ENCODE measurements around the gene NECTIN3. TPM values are rescaled to one million over a fixed set of nuclear protein-coding genes. Genes with fewer than 3 reads are reported as not detected.

Gene NECTIN3
- total and polyA plus RNA-seq, 2 experiments from 2014 or later: 16.1 to 22.8 TPM

DNA sequence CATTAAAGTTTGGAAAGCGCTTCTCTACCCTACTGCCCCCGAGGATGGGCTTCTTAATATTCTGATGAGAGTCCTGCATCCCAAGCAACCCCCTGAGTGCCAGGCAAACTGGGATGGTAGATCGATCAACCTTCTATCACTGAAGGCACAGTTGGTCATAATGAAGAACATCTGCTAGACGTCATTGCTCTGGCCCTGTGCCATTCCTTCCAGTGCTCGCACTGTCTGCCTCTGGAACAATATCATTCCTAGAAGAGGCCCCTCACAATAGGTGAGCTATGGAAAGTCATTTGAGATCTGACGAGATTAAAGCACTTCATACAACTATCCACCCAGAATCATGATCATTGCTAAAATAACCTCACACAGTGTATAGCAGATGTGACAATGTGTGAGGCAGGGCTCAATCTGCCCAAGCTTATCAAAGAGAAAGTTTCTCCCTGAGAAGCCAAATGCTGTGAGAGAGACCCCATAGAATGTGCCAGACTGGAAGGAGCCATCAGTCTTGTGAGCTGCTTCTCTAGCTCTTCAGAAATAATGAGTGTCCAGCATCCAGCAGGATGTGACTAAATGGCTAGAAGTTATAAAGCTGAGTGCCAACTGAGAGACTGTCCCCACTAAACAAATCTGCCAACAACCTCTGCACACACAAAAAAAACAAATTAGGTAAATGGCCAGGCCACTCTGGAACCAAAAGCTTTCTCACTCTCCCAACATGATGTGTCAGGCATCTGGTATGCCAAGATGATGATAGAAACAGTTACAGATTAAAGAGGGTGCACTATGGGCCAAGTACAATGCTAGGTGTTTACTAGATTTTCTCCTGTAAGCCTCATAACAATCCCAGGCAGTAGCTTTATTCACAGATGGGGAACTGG, 165.5 kb downstream of the NECTIN3 start:
- Histone ChIP-seq H3K4me3 (no peak overlapping the region), H3K9me3 (ENCODE audit: low read depth) (no peaks in the 10 kb centered on the region)
- DNase-seq (ENCODE audit: low read depth in 1 of 2, low spot score in 1 of 2): no peak

DNA sequence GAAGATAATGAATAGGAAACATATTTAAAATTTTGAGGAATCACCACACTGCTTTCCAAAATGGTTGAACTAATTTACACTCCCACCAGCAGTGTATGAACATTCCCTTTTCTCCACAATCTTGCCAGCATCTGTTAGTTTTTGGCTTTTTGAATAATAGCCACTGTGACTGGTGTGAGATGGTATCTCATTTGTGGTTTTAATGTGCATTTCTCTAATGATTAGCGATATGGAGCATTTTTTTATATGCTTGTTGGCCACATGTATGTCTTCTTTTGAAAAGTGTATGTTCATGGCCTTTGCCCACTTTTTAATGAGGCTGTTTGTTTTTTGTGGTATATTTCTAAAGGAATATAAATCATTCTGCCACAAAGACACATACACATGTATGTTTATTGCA, 166.3 kb downstream of the NECTIN3 start:
- TF ChIP-seq, protein P1, sequence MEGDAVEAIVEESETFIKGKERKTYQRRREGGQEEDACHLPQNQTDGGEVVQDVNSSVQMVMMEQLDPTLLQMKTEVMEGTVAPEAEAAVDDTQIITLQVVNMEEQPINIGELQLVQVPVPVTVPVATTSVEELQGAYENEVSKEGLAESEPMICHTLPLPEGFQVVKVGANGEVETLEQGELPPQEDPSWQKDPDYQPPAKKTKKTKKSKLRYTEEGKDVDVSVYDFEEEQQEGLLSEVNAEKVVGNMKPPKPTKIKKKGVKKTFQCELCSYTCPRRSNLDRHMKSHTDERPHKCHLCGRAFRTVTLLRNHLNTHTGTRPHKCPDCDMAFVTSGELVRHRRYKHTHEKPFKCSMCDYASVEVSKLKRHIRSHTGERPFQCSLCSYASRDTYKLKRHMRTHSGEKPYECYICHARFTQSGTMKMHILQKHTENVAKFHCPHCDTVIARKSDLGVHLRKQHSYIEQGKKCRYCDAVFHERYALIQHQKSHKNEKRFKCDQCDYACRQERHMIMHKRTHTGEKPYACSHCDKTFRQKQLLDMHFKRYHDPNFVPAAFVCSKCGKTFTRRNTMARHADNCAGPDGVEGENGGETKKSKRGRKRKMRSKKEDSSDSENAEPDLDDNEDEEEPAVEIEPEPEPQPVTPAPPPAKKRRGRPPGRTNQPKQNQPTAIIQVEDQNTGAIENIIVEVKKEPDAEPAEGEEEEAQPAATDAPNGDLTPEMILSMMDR (IDR thresholded peaks at IDR 0.05; ENCODE audit: low read depth, low read length): no peak
- no peaks in the 10 kb centered on the region for H3K9me3 ChIP-seq (ENCODE audit: low read depth)
- H3K27ac ChIP-seq: no peak overlapping the region

More for the DNA sequence above, 165.5 kb downstream of the NECTIN3 start:
- H3K27ac ChIP-seq: no peak overlapping the region
- H3K27me3 ChIP-seq: no peaks in the 10 kb centered on the region
- H3K4me1 ChIP-seq (ENCODE audit: low read depth): no peaks in the 10 kb centered on the region
- TF ChIP-seq, protein P1 (IDR thresholded peaks at IDR 0.05; ENCODE audit: low read depth, low read length): no peak
- no peaks in the 10 kb centered on the region for H3K36me3 ChIP-seq

DNA sequence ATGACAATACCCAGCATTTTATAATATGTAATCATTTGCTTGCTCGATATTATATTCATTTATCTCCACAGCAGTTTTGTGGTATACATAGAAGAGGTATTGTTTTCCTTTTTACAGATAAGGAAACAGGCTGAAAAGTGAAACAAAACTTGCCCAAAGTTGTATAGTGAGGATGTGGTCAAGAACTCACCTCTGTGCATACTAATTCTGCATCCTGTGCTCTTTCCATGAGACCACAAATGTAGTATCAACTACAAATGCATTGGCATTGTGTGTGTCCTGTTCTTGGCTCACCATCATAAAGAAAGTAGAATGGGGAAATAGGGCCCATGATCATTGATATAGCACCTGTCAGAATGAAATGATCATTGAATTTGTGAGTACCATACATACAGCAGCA, 167.3 kb downstream of the NECTIN3 start:
- Histone ChIP-seq H3K4me3 (no peak overlapping the region), H3K27ac (no peak overlapping the region), H3K36me3 (no peaks in the 10 kb centered on the region), H3K27me3 (no peaks in the 10 kb centered on the region), H3K9me3 (ENCODE audit: low read depth) (no peaks in the 10 kb centered on the region), H3K4me1 (ENCODE audit: low read depth) (no peaks in the 10 kb centered on the region)
- TF ChIP-seq, protein P1 (IDR thresholded peaks at IDR 0.05; ENCODE audit: low read depth, low read length): no peak
- DNase-seq (ENCODE audit: low read depth in 1 of 2, low spot score in 1 of 2): no peak

More for the DNA sequence above, 166.3 kb downstream of the NECTIN3 start:
- Histone ChIP-seq H3K4me3 (no peak overlapping the region), H3K36me3 (no peaks in the 10 kb centered on the region), H3K4me1 (ENCODE audit: low read depth) (no peaks in the 10 kb centered on the region), H3K27me3 (no peaks in the 10 kb centered on the region)
- no peak for DNase-seq (ENCODE audit: low read depth in 1 of 2, low spot score in 1 of 2)

DNA sequence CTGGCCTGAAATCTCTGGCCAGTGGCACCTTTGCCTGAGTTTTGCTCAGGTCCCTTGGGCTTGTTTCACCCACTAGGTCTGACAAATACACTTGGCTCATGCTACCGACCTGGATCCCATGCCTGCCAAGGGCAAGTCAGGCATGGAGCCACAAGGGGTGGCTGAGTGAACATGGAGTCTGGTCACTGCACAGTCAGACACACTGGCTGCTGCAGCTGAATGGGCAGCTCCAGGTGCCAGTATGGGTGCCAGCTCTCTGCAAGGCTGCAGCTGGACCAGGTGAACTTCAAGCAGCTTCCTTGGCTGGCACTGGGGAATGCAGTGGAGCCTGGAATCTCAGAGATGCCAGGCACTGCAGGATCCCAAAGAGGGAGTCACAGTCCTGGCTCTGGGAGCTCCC, 170.3 kb downstream of the NECTIN3 start:
- DNase-seq (ENCODE audit: low read depth in 1 of 2, low spot score in 1 of 2): no peak
- H3K36me3 ChIP-seq: no peaks in the 10 kb centered on the region
- TF ChIP-seq, protein P1 (IDR thresholded peaks at IDR 0.05; ENCODE audit: low read depth, low read length): no peak
- no peak overlapping the region for H3K27ac ChIP-seq
- no peaks in the 10 kb centered on the region for H3K4me1 ChIP-seq (ENCODE audit: low read depth)
- no peaks in the 10 kb centered on the region for H3K9me3 ChIP-seq (ENCODE audit: low read depth)
- no peaks in the 10 kb centered on the region for H3K27me3 ChIP-seq
- no peak overlapping the region for H3K4me3 ChIP-seq

All from cardiac muscle cell (in vitro differentiated cells and primary cell).